CD4-positive, alpha-beta T cell treated with Interleukin-2 at 100 ng/mL for 4 hours (primary cell): ENCODE results near the gene NME2.

Source experiments
- DNase-seq: peaks from one replicate; pipeline ENCODE4 v3.0.0-alpha.2; 2020; ENCODE audit warnings: low spot score

Gene NME2

DNA sequence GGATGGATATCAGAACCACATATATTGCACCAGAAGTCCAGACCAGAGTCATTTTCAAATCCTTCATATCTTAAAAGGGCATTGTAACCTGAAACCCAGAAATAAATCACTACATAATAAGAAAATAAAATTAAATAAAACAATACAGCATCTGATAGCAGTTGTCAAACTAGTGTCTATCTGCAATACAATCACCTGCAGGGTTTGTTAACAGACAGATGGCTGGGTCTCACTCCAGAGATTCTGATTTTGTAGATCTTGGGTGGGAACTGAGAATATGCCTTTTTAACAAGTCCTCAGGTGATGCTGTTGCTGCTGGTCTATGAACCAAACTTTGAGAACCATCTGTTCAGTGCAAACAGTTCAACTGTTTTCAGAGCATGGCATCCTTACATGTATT lies 37.6 kb downstream of the NME2 start:
- DNase-seq = no peak

GRCh38 chr17:51214920-51215319 lies 48.7 kb downstream of the NME2 start:
- no peak for DNase-seq

- no peak for DNase-seq
Observed at GRCh38 chr17:51217946-51218345, 51.7 kb downstream of the NME2 start.

- DNase-seq = no peak
Observed at GRCh38 chr17:51221322-51221721, 55.1 kb downstream of the NME2 start.
